ENCODE data around the gene IP6K3. TPM values are rescaled to one million over a fixed set of nuclear protein-coding genes. Genes with fewer than 3 reads are reported as not detected.

IP6K3 gene, protein sequence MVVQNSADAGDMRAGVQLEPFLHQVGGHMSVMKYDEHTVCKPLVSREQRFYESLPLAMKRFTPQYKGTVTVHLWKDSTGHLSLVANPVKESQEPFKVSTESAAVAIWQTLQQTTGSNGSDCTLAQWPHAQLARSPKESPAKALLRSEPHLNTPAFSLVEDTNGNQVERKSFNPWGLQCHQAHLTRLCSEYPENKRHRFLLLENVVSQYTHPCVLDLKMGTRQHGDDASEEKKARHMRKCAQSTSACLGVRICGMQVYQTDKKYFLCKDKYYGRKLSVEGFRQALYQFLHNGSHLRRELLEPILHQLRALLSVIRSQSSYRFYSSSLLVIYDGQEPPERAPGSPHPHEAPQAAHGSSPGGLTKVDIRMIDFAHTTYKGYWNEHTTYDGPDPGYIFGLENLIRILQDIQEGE
- polyA plus RNA-seq (2013, experiment 1 of 2), result 1.7 TPM
- 1.4 TPM for polyA plus RNA-seq (2013, experiment 2 of 2)

DNA sequence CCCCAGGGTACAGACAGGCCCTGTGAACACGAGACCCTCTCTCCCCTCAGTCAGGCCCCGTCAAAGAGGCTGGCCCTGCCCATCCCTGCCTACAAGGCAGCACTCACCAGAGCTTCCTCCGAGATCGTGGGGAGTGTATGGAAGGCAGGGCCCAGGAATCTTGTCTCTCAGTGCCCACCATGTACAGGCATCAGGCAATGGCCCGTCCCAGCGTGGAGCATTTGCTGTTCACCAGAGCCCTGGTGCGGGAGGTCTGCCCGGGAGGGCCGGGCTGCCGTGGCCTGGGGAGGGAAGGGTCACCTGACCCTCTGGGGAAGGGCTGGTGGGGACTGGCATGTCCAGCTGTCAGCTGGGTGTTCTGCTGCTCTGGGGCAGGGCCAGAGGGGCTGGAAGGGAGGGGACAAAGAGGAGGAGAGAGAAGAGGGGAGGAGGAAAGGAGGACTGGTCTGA, at the start of gene IP6K3:
Gene IP6K3 (minus strand): TSS at position 255 of the 450 bp plus-strand sequence. CDS start 11,429 bp downstream, outside the sequence.
- peaks cover 0 to 4% (median 2%) of the 10 kb centered on the region in 3 experiments for H3K27me3 ChIP-seq (ENCODE audit: control insufficient read depth in 3 of 3, insufficient read depth in 3 of 3, low read depth in 1 of 3, low read length in 3 of 3)
- no peaks in the 10 kb centered on the region for H3K9me3 ChIP-seq (replicated peaks in 1 of 2; ENCODE audit: control insufficient read depth in 2 of 2, insufficient read depth in 1 of 2, low read depth in 1 of 2, low read length in 2 of 2)
- no peak within 1 kb of the TSS for H3K4me2 ChIP-seq (ENCODE audit: insufficient read depth, low read length, poor library complexity, severe bottlenecking)
- peak within 1 kb of the TSS; percentile 70 for H3K23ac ChIP-seq (ENCODE audit: low read depth, low read length, poor library complexity)
- H2BK120ac ChIP-seq (ENCODE audit: low read depth, low read length), result peak within 1 kb of the TSS; percentile 91
- peak within 1 kb of the TSS; percentile 97 for H2BK15ac ChIP-seq (ENCODE audit: low read length)
- H2BK5ac ChIP-seq (ENCODE audit: low read length), result peak within 1 kb of the TSS; percentile 70
- H3K9ac ChIP-seq (ENCODE audit: low read depth, low read length, poor library complexity), result peak within 1 kb of the TSS; percentile 50
- H3K4ac ChIP-seq (ENCODE audit: low read length), result peak within 1 kb of the TSS; percentile 94
- peak within 1 kb of the TSS; percentile 97 for H2BK12ac ChIP-seq (ENCODE audit: low read length)
- peak within 1 kb of the TSS; percentile 85 for H2AFZ ChIP-seq (ENCODE audit: low read length)
- peaks cover 51 to 56% of the 10 kb centered on the region in 2 donors for H3K4me1 ChIP-seq (ENCODE audit: control insufficient read depth in 2 of 2, insufficient read depth in 1 of 2, low read depth in 1 of 2, low read length in 2 of 2)
- peak within 1 kb of the TSS; percentile 92 for H3K14ac ChIP-seq (ENCODE audit: low read length)
- peak within 1 kb of the TSS; percentile 26 for H4K91ac ChIP-seq (ENCODE audit: low read depth, low read length, poor library complexity)
- H3K18ac ChIP-seq (ENCODE audit: low read length), result peak within 1 kb of the TSS; percentile 97
- no peaks in the 10 kb centered on the region for H3K79me1 ChIP-seq (ENCODE audit: low read depth, low read length)
- peak within 1 kb of the TSS in 1 of 2 donors; percentile 33 for H3K4me3 ChIP-seq (ENCODE audit: low read length in 2 of 2)
- WGBS, 2 donors (ENCODE audit: extremely low coverage in 2 of 2, insufficient read length in 2 of 2, insufficient replicate concordance in 1 of 2), result no CpG with 5 or more reads among the region's 10 CpGs
- DNase-seq (ENCODE audit: low spot score), result no peak
- H3K36me3 ChIP-seq (replicated peaks in 1 of 2; ENCODE audit: control insufficient read depth in 2 of 2, insufficient read depth in 2 of 2, low read length in 2 of 2), result no peaks in the 10 kb centered on the region
- H2AK5ac ChIP-seq (ENCODE audit: low read depth, low read length), result peak within 1 kb of the TSS; percentile 96
- H4K8ac ChIP-seq (ENCODE audit: low read depth, low read length), result peak within 1 kb of the TSS; percentile 95
- peak within 1 kb of the TSS; percentile 66 for H3K27ac ChIP-seq (replicated peaks; ENCODE audit: low read length)

DNA sequence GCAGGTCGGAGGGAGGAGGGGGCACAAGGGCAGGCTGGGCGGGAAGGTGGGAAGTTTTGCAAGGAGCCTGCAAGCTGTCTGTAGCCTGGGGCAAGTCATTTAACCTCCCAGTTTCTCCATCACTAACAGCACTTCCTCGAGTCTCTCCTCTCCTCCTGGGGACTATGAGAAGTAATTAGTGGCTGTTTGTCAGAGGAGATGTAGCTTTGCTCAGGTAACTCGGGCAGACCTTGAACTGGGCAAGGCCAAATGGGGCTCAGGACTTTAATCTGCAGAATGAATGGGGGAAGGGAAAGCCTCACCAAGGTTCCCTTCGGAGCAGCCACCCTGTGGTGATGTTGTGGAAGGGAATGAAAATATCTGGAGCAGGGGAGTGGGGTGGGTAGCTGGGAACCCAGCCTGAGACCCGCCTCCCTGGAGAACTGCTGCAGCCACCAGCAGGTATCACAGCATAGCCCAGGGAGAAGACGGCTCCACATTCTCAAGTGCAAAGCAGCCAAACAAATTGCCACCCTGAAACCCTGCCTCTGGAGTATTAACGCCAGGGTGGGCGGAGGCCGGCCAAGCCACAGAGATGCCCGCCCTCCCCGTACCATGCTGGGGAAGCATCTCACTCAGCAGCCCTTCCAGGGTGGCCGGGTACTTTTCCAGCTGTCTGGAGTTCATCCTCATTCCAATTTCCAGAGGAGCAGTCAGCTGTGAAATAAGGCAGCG, 48.4 kb upstream of the IP6K3 start:
- no peaks in the 10 kb centered on the region for H3K9me3 ChIP-seq (replicated peaks in 1 of 2; ENCODE audit: control insufficient read depth in 2 of 2, insufficient read depth in 1 of 2, low read depth in 1 of 2, low read length in 2 of 2)
- no peak overlapping the region for H3K23ac ChIP-seq (ENCODE audit: low read depth, low read length, poor library complexity)
- no peak overlapping the region for H3K4ac ChIP-seq (ENCODE audit: low read length)
- no peak overlapping the region for H4K8ac ChIP-seq (ENCODE audit: low read depth, low read length)
- H3K4me2 ChIP-seq (ENCODE audit: insufficient read depth, low read length, poor library complexity, severe bottlenecking), result no peak overlapping the region
- H2BK120ac ChIP-seq (ENCODE audit: low read depth, low read length), result no peak overlapping the region
- no peaks in the 10 kb centered on the region for H3K79me1 ChIP-seq (ENCODE audit: low read depth, low read length)
- no peak for DNase-seq (ENCODE audit: low spot score)
- no peak overlapping the region for H2BK12ac ChIP-seq (ENCODE audit: low read length)
- WGBS, 2 donors (ENCODE audit: extremely low coverage in 2 of 2, insufficient read length in 2 of 2, insufficient replicate concordance in 1 of 2), result no CpG with 5 or more reads among the region's 14 CpGs
- H2BK15ac ChIP-seq (ENCODE audit: low read length), result peak overlapping the region; percentile 26
- H3K4me3 ChIP-seq (ENCODE audit: low read length in 2 of 2), result no peak overlapping the region
- H3K27me3 ChIP-seq (ENCODE audit: control insufficient read depth in 3 of 3, insufficient read depth in 3 of 3, low read depth in 1 of 3, low read length in 3 of 3), result no peaks in the 10 kb centered on the region
- H3K36me3 ChIP-seq (replicated peaks in 1 of 2; ENCODE audit: control insufficient read depth in 2 of 2, insufficient read depth in 2 of 2, low read length in 2 of 2), result no peaks in the 10 kb centered on the region
- no peak overlapping the region for H3K27ac ChIP-seq (replicated peaks; ENCODE audit: low read length)
- peak overlapping the region; percentile 40 for H3K9ac ChIP-seq (ENCODE audit: low read depth, low read length, poor library complexity)
- H3K14ac ChIP-seq (ENCODE audit: low read length), result no peak overlapping the region
- H3K4me1 ChIP-seq (ENCODE audit: control insufficient read depth in 2 of 2, insufficient read depth in 1 of 2, low read depth in 1 of 2, low read length in 2 of 2), result peaks cover 27 to 33% of the 10 kb centered on the region in 2 donors
- H2AFZ ChIP-seq (ENCODE audit: low read length), result no peak overlapping the region
- H3K18ac ChIP-seq (ENCODE audit: low read length), result no peak overlapping the region
- H4K91ac ChIP-seq (ENCODE audit: low read depth, low read length, poor library complexity), result no peak overlapping the region
- H2AK5ac ChIP-seq (ENCODE audit: low read depth, low read length), result no peak overlapping the region
- H2BK5ac ChIP-seq (ENCODE audit: low read length), result no peak overlapping the region

GRCh38 chr6:33792981-33793380, 46.3 kb upstream of the IP6K3 start:
- Histone ChIP-seq H2BK12ac (ENCODE audit: low read length) (no peak overlapping the region), H2AFZ (ENCODE audit: low read length) (no peak overlapping the region), H2BK120ac (ENCODE audit: low read depth, low read length) (no peak overlapping the region), H3K27ac (replicated peaks; ENCODE audit: low read length) (no peak overlapping the region), H3K18ac (ENCODE audit: low read length) (no peak overlapping the region), H3K14ac (ENCODE audit: low read length) (no peak overlapping the region), H3K4me3 (ENCODE audit: low read length in 2 of 2) (no peak overlapping the region), H3K23ac (ENCODE audit: low read depth, low read length, poor library complexity) (no peak overlapping the region), H3K79me1 (ENCODE audit: low read depth, low read length) (peaks cover 5% of the 10 kb centered on the region), H2AK5ac (ENCODE audit: low read depth, low read length) (no peak overlapping the region), H2BK15ac (ENCODE audit: low read length) (no peak overlapping the region), H2BK5ac (ENCODE audit: low read length) (no peak overlapping the region), H3K9me3 (replicated peaks in 1 of 2; ENCODE audit: control insufficient read depth in 2 of 2, insufficient read depth in 1 of 2, low read depth in 1 of 2, low read length in 2 of 2) (no peaks in the 10 kb centered on the region), H3K36me3 (replicated peaks in 1 of 2; ENCODE audit: control insufficient read depth in 2 of 2, insufficient read depth in 2 of 2, low read length in 2 of 2) (no peaks in the 10 kb centered on the region), H3K9ac (ENCODE audit: low read depth, low read length, poor library complexity) (no peak overlapping the region), H3K4ac (ENCODE audit: low read length) (no peak overlapping the region), H4K91ac (ENCODE audit: low read depth, low read length, poor library complexity) (no peak overlapping the region), H3K4me1 (ENCODE audit: control insufficient read depth in 2 of 2, insufficient read depth in 1 of 2, low read depth in 1 of 2, low read length in 2 of 2) (peaks cover 29 to 31% of the 10 kb centered on the region in 2 donors), H3K27me3 (ENCODE audit: control insufficient read depth in 3 of 3, insufficient read depth in 3 of 3, low read depth in 1 of 3, low read length in 3 of 3) (no peaks in the 10 kb centered on the region), H4K8ac (ENCODE audit: low read depth, low read length) (no peak overlapping the region), H3K4me2 (ENCODE audit: insufficient read depth, low read length, poor library complexity, severe bottlenecking) (no peak overlapping the region)
- no peak for DNase-seq (ENCODE audit: low spot score)
- no CpG with 5 or more reads among the region's 10 CpGs for WGBS, 2 donors (ENCODE audit: extremely low coverage in 2 of 2, insufficient read length in 2 of 2, insufficient replicate concordance in 1 of 2)

GRCh38 chr6:33791620-33792019, 44.9 kb upstream of the IP6K3 start:
- H2AK5ac ChIP-seq (ENCODE audit: low read depth, low read length), result no peak overlapping the region
- H3K9me3 ChIP-seq (replicated peaks in 1 of 2; ENCODE audit: control insufficient read depth in 2 of 2, insufficient read depth in 1 of 2, low read depth in 1 of 2, low read length in 2 of 2), result no peaks in the 10 kb centered on the region
- no peak overlapping the region for H3K23ac ChIP-seq (ENCODE audit: low read depth, low read length, poor library complexity)
- no peak overlapping the region for H4K8ac ChIP-seq (ENCODE audit: low read depth, low read length)
- H3K4me3 ChIP-seq (ENCODE audit: low read length in 2 of 2), result no peak overlapping the region
- no peak overlapping the region for H3K27ac ChIP-seq (replicated peaks; ENCODE audit: low read length)
- H3K27me3 ChIP-seq (ENCODE audit: control insufficient read depth in 3 of 3, insufficient read depth in 3 of 3, low read depth in 1 of 3, low read length in 3 of 3), result no peaks in the 10 kb centered on the region
- peaks cover 5% of the 10 kb centered on the region for H3K79me1 ChIP-seq (ENCODE audit: low read depth, low read length)
- no peak overlapping the region for H3K4me2 ChIP-seq (ENCODE audit: insufficient read depth, low read length, poor library complexity, severe bottlenecking)
- no peak overlapping the region for H2AFZ ChIP-seq (ENCODE audit: low read length)
- no peak overlapping the region for H2BK12ac ChIP-seq (ENCODE audit: low read length)
- WGBS, 2 donors (ENCODE audit: extremely low coverage in 2 of 2, insufficient read length in 2 of 2, insufficient replicate concordance in 1 of 2), result no CpG with 5 or more reads among the region's 7 CpGs
- no peak overlapping the region for H3K18ac ChIP-seq (ENCODE audit: low read length)
- no peak overlapping the region for H2BK5ac ChIP-seq (ENCODE audit: low read length)
- no peak overlapping the region for H3K14ac ChIP-seq (ENCODE audit: low read length)
- H2BK15ac ChIP-seq (ENCODE audit: low read length), result no peak overlapping the region
- no peak overlapping the region for H3K9ac ChIP-seq (ENCODE audit: low read depth, low read length, poor library complexity)
- DNase-seq (ENCODE audit: low spot score), result no peak
- H3K4me1 ChIP-seq (ENCODE audit: control insufficient read depth in 2 of 2, insufficient read depth in 1 of 2, low read depth in 1 of 2, low read length in 2 of 2), result peaks cover 24 to 30% of the 10 kb centered on the region in 2 donors
- H2BK120ac ChIP-seq (ENCODE audit: low read depth, low read length), result no peak overlapping the region
- no peak overlapping the region for H4K91ac ChIP-seq (ENCODE audit: low read depth, low read length, poor library complexity)
- peaks cover 0 to 10% of the 10 kb centered on the region in 2 donors for H3K36me3 ChIP-seq (replicated peaks in 1 of 2; ENCODE audit: control insufficient read depth in 2 of 2, insufficient read depth in 2 of 2, low read length in 2 of 2)
- no peak overlapping the region for H3K4ac ChIP-seq (ENCODE audit: low read length)
